ENCODE measurements around the gene GSG1. TPM values are rescaled to one million over a fixed set of nuclear protein-coding genes. Genes with fewer than 3 reads are reported as not detected.

Gene GSG1
- total and polyA plus RNA-seq, 2 of the 8 experiments (the other 6 are each of a cell fraction or from before 2014, with no cell fraction given): 0.89 to 1.4 TPM

- Histone ChIP-seq H2AK5ac (ENCODE audit: low read depth, low read length) (no peak overlapping the region), H3K4ac (replicated peaks; ENCODE audit: insufficient read length, low read depth, low read length) (no peak overlapping the region), H3K27ac (ENCODE audit: low read depth, low read length) (no peak overlapping the region), H2BK15ac (ENCODE audit: low read length) (no peak overlapping the region), H3K18ac (ENCODE audit: extremely low read depth, low read length) (no peak overlapping the region), H3K79me2 (ENCODE audit: control insufficient read depth in 1 of 2, insufficient read depth in 2 of 2, low read length in 2 of 2) (no peaks in the 10 kb centered on the region), H2BK20ac (ENCODE audit: low read length) (no peak overlapping the region), H3K56ac (replicated peaks; ENCODE audit: insufficient read length, low read depth, low read length) (no peak overlapping the region), H4K5ac (ENCODE audit: insufficient read length, low read depth, low read length) (no peak overlapping the region), H2BK120ac (replicated peaks; ENCODE audit: low read depth, low read length) (no peak overlapping the region), H3K4me3 (ENCODE audit: extremely low read depth in 1 of 4, insufficient read depth in 2 of 4, low read depth in 3 of 4, low read length in 4 of 4) (no peak overlapping the region), H2AFZ (ENCODE audit: low read length) (no peak overlapping the region), H3K79me1 (ENCODE audit: low read depth, low read length) (no peaks in the 10 kb centered on the region), H3K9ac (replicated peaks in 1 of 4; ENCODE audit: extremely low read depth in 1 of 4, low read depth in 3 of 4, low read length in 3 of 4) (no peak overlapping the region), H4K8ac (ENCODE audit: extremely low read depth, insufficient read depth, low read length) (no peak overlapping the region), H4K91ac (replicated peaks; ENCODE audit: insufficient read length, low read length) (no peak overlapping the region), H3K9me3 (ENCODE audit: insufficient read depth in 2 of 2, low read depth in 1 of 2, low read length in 1 of 2) (no peaks in the 10 kb centered on the region), H3K14ac (ENCODE audit: insufficient read length) (no peak overlapping the region), H3K27me3 (replicated peaks in 1 of 4; ENCODE audit: control insufficient read depth in 3 of 4, extremely low read depth in 1 of 4, insufficient read depth in 3 of 4, low read length in 3 of 4) (no peaks in the 10 kb centered on the region), H4K20me1 (replicated peaks in 1 of 2; ENCODE audit: control insufficient read depth in 1 of 2, insufficient read depth in 2 of 2, low read length in 2 of 2) (no peaks in the 10 kb centered on the region), H3K23ac (ENCODE audit: insufficient read length) (no peak overlapping the region), H3K4me2 (ENCODE audit: insufficient read depth in 1 of 2, low read depth in 2 of 2, low read length in 2 of 2) (no peak overlapping the region), H2BK12ac (ENCODE audit: low read depth, low read length) (no peak overlapping the region), H2BK5ac (ENCODE audit: low read depth, low read length) (no peak overlapping the region), H3K4me1 (replicated peaks in 1 of 4; ENCODE audit: control insufficient read depth in 3 of 4, insufficient read depth in 4 of 4, low read length in 3 of 4) (peaks cover 0 to 5% (median 2%) of the 10 kb centered on the region in 4 experiments; a peak in 3 of 7 replicates), H3K23me2 (ENCODE audit: low read depth, low read length) (no peaks in the 10 kb centered on the region), H3K36me3 (ENCODE audit: control insufficient read depth in 2 of 4, insufficient read depth in 4 of 4, low read length in 3 of 4) (peaks cover 0 to 33% (median 14%) of the 10 kb centered on the region in 4 experiments; a peak in 7 of 8 replicates)
- no peak for DNase-seq (ENCODE audit: low read depth in 1 of 2, low spot score in 2 of 2)
- TF ChIP-seq MAFK (IDR thresholded peaks at IDR 0.05; ENCODE audit: low read depth, low read length) (no peak), KDM1A (IDR thresholded peaks at IDR 0.05; ENCODE audit: borderline replicate concordance, low read length) (no peak), CBX5 (IDR thresholded peaks at IDR 0.05; ENCODE audit: low read depth, low read length) (no peak), TCF12 (IDR thresholded peaks at IDR 0.05; ENCODE audit: low read depth, low read length) (no peak), POU5F1 (IDR thresholded peaks at IDR 0.05; ENCODE audit: low read depth, low read length) (no peak), TEAD4 (IDR thresholded peaks at IDR 0.05; ENCODE audit: low read depth, low read length) (no peak), SUZ12 (IDR thresholded peaks at IDR 0.05; ENCODE audit: low read length) (no peak), KDM5A (IDR thresholded peaks at IDR 0.05; ENCODE audit: low read length) (no peak), RNF2 (IDR thresholded peaks at IDR 0.05; ENCODE audit: borderline replicate concordance, low read depth, low read length, missing control alignments, poor library complexity, severe bottlenecking) (no peak), RXRA (IDR thresholded peaks at IDR 0.05; ENCODE audit: insufficient read depth, low read depth, low read length) (no peak), CBX8 (IDR thresholded peaks at IDR 0.05; ENCODE audit: borderline replicate concordance, low read depth, low read length) (no peak)
- TF ChIP-seq, protein P1, sequence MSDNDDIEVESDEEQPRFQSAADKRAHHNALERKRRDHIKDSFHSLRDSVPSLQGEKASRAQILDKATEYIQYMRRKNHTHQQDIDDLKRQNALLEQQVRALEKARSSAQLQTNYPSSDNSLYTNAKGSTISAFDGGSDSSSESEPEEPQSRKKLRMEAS (IDR thresholded peaks at IDR 0.05): no peak
- ChIA-PET CTCF (ENCODE audit: partially characterized antibody) (interaction anchor here (0.7 to 2.4 kb wide), 32 partner anchors 8 to 266 kb away, joined by 3 to 18 read pairs (median 5); no protein-coding TSS in a partner anchor), POLR2A (ENCODE audit: partially characterized antibody) (interaction anchor here (1.2 to 1.9 kb wide), 3 partner anchors 8 to 124 kb away, joined by 3 to 13 read pairs (median 3); no protein-coding TSS in a partner anchor)
- 92% methylated on average over 3 of the region's 3 CpGs; no CpG with 5 or more reads in 1 of the 2 experiments for WGBS, 2 experiments (ENCODE audit: extremely low coverage in 1 of 2, insufficient coverage in 1 of 2, insufficient read length in 1 of 2, insufficient replicate concordance in 2 of 2, low coverage in 1 of 2, low lambda C conversion rate in 2 of 2, missing lambda C conversion rate in 1 of 2)
- no peak for FAIRE-seq
These were observed 23.2 kb downstream of the GSG1 start for GRCh38 chr12:13080266-13080665.

Data from H1 (cell line).